NCI-H526 treated with DMSO at 0.1 percent for 48 hours (cell line): ENCODE data around the gene BLOC1S6.
"Not testable (repeated sequence)": the region's sequence is repeated elsewhere in the genome, so short reads cannot be mapped to it uniquely, and the experiment has no call there.

Source experiments
- DNase-seq: peaks from one replicate; lab custom pipeline; 2025; lab: John Stamatoyannopoulos, UW

BLOC1S6 gene

GRCh38 chr15:45641374-45641781 lies 54.2 kb downstream of the BLOC1S6 start:
- no peak for DNase-seq

- no peak for DNase-seq
Measured at GRCh38 chr15:45641999-45642932, 55.1 kb downstream of the BLOC1S6 start.

- DNase-seq, result no peak
Measured at GRCh38 chr15:45644437-45644836, 57.3 kb downstream of the BLOC1S6 start.

GRCh38 chr15:45645026-45645980 lies 58.1 kb downstream of the BLOC1S6 start:
- no peak for DNase-seq

- DNase-seq, result no peak
Measured at GRCh38 chr15:45646220-45646619, 59.0 kb downstream of the BLOC1S6 start.

GRCh38 chr15:45647828-45648227 lies 60.6 kb downstream of the BLOC1S6 start:
- DNase-seq, result no peak

GRCh38 chr15:45648521-45649200 lies 61.5 kb downstream of the BLOC1S6 start:
- no peak for DNase-seq

- not testable (repeated sequence) for DNase-seq
Measured at GRCh38 chr15:45650007-45650406, 62.8 kb downstream of the BLOC1S6 start.

GRCh38 chr15:45650889-45651525 lies 63.8 kb downstream of the BLOC1S6 start:
- DNase-seq, result no peak

- no peak for DNase-seq
Measured at GRCh38 chr15:45653702-45654424, 66.7 kb downstream of the BLOC1S6 start.

- no peak for DNase-seq
Measured at GRCh38 chr15:45654749-45655148, 67.6 kb downstream of the BLOC1S6 start.

- DNase-seq, result no peak
Measured at GRCh38 chr15:45657254-45657653, 70.1 kb downstream of the BLOC1S6 start.

GRCh38 chr15:45657764-45658545 lies 70.8 kb downstream of the BLOC1S6 start:
- no peak for DNase-seq
